ENCODE data around the gene XRCC3. TPM values are rescaled to one million over a fixed set of nuclear protein-coding genes. Genes with fewer than 3 reads are reported as not detected.

Gene XRCC3
- total RNA-seq, 1 donor from 2014 or later, result 6.1 TPM

GRCh38 chr14:103726474-103726873, 11.2 kb upstream of the XRCC3 start:
- no peaks in the 10 kb centered on the region for H3K27me3 ChIP-seq (ENCODE audit: control insufficient read depth, insufficient read depth, low read length)
- H3K4me3 ChIP-seq (ENCODE audit: low read depth, low read length), result no peak overlapping the region
- DNase-seq (ENCODE audit: low read depth) (no peak), FAIRE-seq (no peak)
- H3K36me3 ChIP-seq (ENCODE audit: control insufficient read depth, insufficient read depth, low read length), result peaks cover 33% of the 10 kb centered on the region
- TF ChIP-seq, protein P1, sequence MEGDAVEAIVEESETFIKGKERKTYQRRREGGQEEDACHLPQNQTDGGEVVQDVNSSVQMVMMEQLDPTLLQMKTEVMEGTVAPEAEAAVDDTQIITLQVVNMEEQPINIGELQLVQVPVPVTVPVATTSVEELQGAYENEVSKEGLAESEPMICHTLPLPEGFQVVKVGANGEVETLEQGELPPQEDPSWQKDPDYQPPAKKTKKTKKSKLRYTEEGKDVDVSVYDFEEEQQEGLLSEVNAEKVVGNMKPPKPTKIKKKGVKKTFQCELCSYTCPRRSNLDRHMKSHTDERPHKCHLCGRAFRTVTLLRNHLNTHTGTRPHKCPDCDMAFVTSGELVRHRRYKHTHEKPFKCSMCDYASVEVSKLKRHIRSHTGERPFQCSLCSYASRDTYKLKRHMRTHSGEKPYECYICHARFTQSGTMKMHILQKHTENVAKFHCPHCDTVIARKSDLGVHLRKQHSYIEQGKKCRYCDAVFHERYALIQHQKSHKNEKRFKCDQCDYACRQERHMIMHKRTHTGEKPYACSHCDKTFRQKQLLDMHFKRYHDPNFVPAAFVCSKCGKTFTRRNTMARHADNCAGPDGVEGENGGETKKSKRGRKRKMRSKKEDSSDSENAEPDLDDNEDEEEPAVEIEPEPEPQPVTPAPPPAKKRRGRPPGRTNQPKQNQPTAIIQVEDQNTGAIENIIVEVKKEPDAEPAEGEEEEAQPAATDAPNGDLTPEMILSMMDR (IDR thresholded peaks at IDR 0.05; ENCODE audit: insufficient read depth, low read length, severe bottlenecking), result no peak

DNA sequence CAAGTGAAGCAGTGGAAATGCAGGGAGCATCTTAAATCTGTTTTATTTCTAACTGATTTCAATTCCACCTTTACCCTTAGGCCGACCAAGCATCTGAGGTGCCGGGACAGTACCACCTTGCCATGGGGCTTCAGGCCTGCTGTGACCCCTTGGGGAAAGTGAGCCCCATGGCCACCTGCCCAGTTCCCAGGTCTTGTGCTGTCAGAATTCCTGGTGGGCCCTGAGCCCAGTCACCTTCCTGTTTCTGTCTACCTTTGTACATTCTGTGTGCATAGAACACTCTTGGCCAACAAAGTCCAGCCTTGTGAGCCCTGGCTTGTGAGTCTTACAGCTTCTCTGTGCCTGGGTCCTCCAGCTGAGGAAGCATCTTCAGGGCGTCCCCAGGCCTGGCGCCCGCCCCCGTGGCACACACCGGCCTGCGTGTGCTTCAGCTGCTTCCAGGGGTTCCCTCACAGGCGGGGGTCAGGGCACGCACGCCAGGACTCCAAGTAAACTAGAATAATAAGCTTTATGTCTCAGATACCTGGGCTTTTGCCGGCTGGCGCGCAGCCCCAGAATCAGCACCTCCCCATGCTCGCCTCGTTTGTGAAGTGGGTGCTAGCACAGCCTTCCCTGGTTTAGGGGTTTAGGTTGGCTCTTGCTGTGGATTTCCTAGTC, 10.6 kb upstream of the XRCC3 start:
- no peak for DNase-seq (ENCODE audit: low read depth)
- Histone ChIP-seq H3K4me3 (ENCODE audit: low read depth, low read length) (no peak overlapping the region), H3K36me3 (ENCODE audit: control insufficient read depth, insufficient read depth, low read length) (peaks cover 33% of the 10 kb centered on the region), H3K27me3 (ENCODE audit: control insufficient read depth, insufficient read depth, low read length) (no peaks in the 10 kb centered on the region)
- FAIRE-seq, result no peak
- TF ChIP-seq, protein P1 (IDR thresholded peaks at IDR 0.05; ENCODE audit: insufficient read depth, low read length, severe bottlenecking), result no peak

GRCh38 chr14:103725001-103725682, 9.9 kb upstream of the XRCC3 start:
- FAIRE-seq, result no peak
- no peak for DNase-seq (ENCODE audit: low read depth)
- TF ChIP-seq, protein P1 (IDR thresholded peaks at IDR 0.05; ENCODE audit: insufficient read depth, low read length, severe bottlenecking), result no peak
- no peaks in the 10 kb centered on the region for H3K27me3 ChIP-seq (ENCODE audit: control insufficient read depth, insufficient read depth, low read length)
- H3K4me3 ChIP-seq (ENCODE audit: low read depth, low read length), result no peak overlapping the region
- peaks cover 31% of the 10 kb centered on the region for H3K36me3 ChIP-seq (ENCODE audit: control insufficient read depth, insufficient read depth, low read length)

DNA sequence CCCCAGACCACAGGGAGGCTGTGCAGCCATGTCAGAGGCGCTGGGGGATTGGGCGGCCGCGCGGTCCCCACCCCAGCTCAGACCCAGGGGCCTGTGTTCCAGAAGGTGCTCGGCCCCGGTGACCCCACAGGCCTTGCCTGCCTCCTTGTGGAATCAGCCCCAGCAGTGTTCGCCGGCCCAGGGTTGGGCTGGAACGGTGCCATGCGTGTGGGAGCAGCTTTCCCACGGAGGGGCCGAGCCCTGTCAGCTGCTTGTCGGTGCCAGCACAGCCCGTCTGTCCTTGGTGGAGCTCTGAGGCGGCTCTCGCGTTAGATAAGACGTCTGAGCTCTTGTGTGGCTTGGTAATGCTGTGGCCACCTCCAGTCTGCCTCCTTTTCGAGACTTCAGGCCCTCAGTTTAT, 8.9 kb upstream of the XRCC3 start:
- no peaks in the 10 kb centered on the region for H3K27me3 ChIP-seq (ENCODE audit: control insufficient read depth, insufficient read depth, low read length)
- no peak overlapping the region for H3K4me3 ChIP-seq (ENCODE audit: low read depth, low read length)
- TF ChIP-seq, protein P1 (IDR thresholded peaks at IDR 0.05; ENCODE audit: insufficient read depth, low read length, severe bottlenecking), result no peak
- no peak for DNase-seq (ENCODE audit: low read depth)
- peaks cover 22% of the 10 kb centered on the region for H3K36me3 ChIP-seq (ENCODE audit: control insufficient read depth, insufficient read depth, low read length)
- FAIRE-seq, result no peak

DNA sequence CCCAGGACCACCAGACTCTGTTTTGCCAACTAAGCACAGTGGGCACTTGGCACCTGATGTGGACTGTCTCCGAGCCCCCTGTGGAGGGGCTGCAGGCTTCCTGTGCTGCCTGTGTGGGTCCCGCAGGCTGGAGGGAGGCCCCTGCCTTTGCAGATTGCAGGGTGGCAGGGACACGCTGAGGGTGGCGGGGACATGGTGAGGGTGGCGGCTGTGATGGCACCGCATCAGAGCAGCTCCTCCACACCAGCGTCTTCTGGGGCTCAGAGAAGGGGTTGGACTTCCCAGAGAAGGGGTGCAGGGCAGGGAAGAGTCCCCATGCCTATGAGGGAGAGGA, 8.5 kb upstream of the XRCC3 start:
- H3K27me3 ChIP-seq (ENCODE audit: control insufficient read depth, insufficient read depth, low read length), result no peaks in the 10 kb centered on the region
- DNase-seq (ENCODE audit: low read depth) (no peak), FAIRE-seq (no peak)
- no peak overlapping the region for H3K4me3 ChIP-seq (ENCODE audit: low read depth, low read length)
- TF ChIP-seq, protein P1 (IDR thresholded peaks at IDR 0.05; ENCODE audit: insufficient read depth, low read length, severe bottlenecking), result no peak
- peaks cover 21% of the 10 kb centered on the region for H3K36me3 ChIP-seq (ENCODE audit: control insufficient read depth, insufficient read depth, low read length)

All from bronchial epithelial cell (primary cell).